GM12873 (cell line): ENCODE results near the gene CDC25C.

ENCODE experiments used
- CTCF ChIP-seq: IDR thresholded peaks from 2 replicates; pipeline ENCODE4 v1.5.1; 2012; ENCODE audit warnings: low read depth, mild to moderate bottlenecking, moderate library complexity, low read length, control low read depth; ENCODE audit not compliant: insufficient read depth; ENCODE audit errors: missing control alignments

The CDC25C gene

GRCh38 chr5:138240650-138241385 is 90.8 kb downstream of the CDC25C start:
- TF ChIP-seq CTCF = no peak

- TF ChIP-seq CTCF = no peak
These were observed 93.6 kb downstream of the CDC25C start for GRCh38 chr5:138238034-138238433.
